Osteocyte (in vitro differentiated cells): Measurements from ENCODE around the gene PDE10A. TPM values are rescaled to one million over a fixed set of nuclear protein-coding genes. Genes with fewer than 3 reads are reported as not detected.

Source experiments
- DNase-seq: peaks from one replicate; pipeline ENCODE4 v3.0.0; 2021; ENCODE audit warnings: mixed read lengths; ENCODE audit not compliant: unreplicated experiment; ENCODE audit errors: extremely low spot score
- H3K27ac Mint-ChIP-seq: one replicate; pipeline ENCODE4 v1.8.0; 2021; ENCODE audit warnings: mild to moderate bottlenecking, mixed read lengths; ENCODE audit not compliant: unreplicated experiment
- H3K27me3 Mint-ChIP-seq: one replicate; pipeline ENCODE4 v1.8.0; 2021; ENCODE audit warnings: mixed read lengths; ENCODE audit not compliant: unreplicated experiment
- H3K36me3 Mint-ChIP-seq: one replicate; pipeline ENCODE4 v1.8.0; 2021; ENCODE audit warnings: mixed read lengths; ENCODE audit not compliant: unreplicated experiment
- H3K4me1 Mint-ChIP-seq: one replicate; pipeline ENCODE4 v1.8.0; 2021; ENCODE audit warnings: mixed read lengths; ENCODE audit not compliant: unreplicated experiment
- H3K4me3 Mint-ChIP-seq: one replicate; pipeline ENCODE4 v1.8.0; 2021; ENCODE audit warnings: mild to moderate bottlenecking, moderate library complexity, mixed read lengths; ENCODE audit not compliant: unreplicated experiment
- H3K9me3 Mint-ChIP-seq: one replicate; pipeline ENCODE4 v1.8.0; 2021; ENCODE audit warnings: mixed read lengths; ENCODE audit not compliant: unreplicated experiment
- total RNA-seq: library from RNA; stranded (reverse); gene quantifications from 2 replicates; pipeline ENCODE4 v1.2.1, GENCODE V29; 2021
- TF ChIP-seq, protein P1 (sequence below): fragments of 200-600 bp; sonication (generic); IDR thresholded peaks from 2 replicates; pipeline ENCODE4 v1.5.0; 2021; ENCODE audit warnings: antibody characterized with exemption, mild to moderate bottlenecking, moderate library complexity

The PDE10A gene
- total RNA-seq, 1 donor from 2014 or later, result 9.8 TPM

DNA sequence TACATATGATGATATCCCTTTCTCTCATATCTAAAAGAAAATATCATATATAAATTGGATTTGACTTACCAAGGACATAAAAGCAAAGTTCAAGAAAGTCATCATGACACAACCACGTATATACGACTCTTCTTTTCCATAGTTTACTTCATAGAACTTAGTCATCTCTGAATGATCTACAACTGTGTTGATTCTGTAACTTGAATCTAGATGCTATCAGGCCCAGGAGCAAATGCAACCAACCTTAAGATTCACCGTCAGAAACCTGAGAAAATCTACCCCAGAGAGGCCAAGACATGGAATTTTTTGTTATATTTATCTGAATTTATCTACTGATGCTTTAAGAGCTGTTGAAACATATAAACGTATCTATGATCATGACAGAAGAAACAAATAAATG, 165.6 kb downstream of the PDE10A start:
- TF ChIP-seq, protein P1, sequence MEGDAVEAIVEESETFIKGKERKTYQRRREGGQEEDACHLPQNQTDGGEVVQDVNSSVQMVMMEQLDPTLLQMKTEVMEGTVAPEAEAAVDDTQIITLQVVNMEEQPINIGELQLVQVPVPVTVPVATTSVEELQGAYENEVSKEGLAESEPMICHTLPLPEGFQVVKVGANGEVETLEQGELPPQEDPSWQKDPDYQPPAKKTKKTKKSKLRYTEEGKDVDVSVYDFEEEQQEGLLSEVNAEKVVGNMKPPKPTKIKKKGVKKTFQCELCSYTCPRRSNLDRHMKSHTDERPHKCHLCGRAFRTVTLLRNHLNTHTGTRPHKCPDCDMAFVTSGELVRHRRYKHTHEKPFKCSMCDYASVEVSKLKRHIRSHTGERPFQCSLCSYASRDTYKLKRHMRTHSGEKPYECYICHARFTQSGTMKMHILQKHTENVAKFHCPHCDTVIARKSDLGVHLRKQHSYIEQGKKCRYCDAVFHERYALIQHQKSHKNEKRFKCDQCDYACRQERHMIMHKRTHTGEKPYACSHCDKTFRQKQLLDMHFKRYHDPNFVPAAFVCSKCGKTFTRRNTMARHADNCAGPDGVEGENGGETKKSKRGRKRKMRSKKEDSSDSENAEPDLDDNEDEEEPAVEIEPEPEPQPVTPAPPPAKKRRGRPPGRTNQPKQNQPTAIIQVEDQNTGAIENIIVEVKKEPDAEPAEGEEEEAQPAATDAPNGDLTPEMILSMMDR, result no peak
- Mint-ChIP-seq H3K36me3 (no peaks in the 10 kb centered on the region), H3K4me3 (no peak overlapping the region), H3K27me3 (no peaks in the 10 kb centered on the region), H3K4me1 (no peaks in the 10 kb centered on the region), H3K27ac (no peak overlapping the region), H3K9me3 (peaks cover 14% of the 10 kb centered on the region)
- DNase-seq, result no peak

DNA sequence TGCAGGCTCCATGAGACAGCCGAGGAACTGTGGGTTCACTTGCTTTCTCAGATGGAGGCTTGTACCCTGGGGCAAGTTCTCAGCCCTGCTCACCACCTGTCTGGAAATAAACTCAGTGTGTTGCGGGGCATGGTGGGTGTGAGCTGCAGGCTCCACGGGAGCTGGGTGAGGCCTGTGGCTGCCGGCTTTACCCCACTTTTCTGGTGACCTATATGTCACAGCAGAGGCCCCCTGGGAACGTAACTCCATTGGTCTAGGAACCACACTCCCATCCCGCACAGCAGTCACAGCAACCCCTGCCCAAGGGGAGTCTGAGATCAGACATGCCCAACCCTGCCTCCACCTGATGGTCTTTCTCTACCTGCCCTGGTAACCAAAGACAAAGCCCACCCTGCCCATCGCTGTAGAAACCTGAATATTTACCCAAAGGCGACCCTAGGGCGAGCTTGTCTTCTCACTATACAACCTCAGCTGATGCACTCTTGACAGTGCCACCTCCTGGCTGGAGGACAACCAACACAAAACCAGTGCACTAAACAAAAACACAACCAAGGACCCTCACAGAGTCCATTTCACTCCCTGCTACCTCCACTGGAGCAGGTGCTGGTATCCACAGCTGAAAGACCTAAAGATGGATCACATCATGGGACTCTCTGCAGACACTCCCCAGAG, 174.3 kb downstream of the PDE10A start:
- Mint-ChIP-seq H3K4me1 (no peaks in the 10 kb centered on the region), H3K36me3 (no peaks in the 10 kb centered on the region), H3K9me3 (peaks cover 24% of the 10 kb centered on the region), H3K4me3 (no peak overlapping the region), H3K27ac (no peak overlapping the region), H3K27me3 (no peaks in the 10 kb centered on the region)
- no peak for DNase-seq
- TF ChIP-seq, protein P1, result no peak

DNA sequence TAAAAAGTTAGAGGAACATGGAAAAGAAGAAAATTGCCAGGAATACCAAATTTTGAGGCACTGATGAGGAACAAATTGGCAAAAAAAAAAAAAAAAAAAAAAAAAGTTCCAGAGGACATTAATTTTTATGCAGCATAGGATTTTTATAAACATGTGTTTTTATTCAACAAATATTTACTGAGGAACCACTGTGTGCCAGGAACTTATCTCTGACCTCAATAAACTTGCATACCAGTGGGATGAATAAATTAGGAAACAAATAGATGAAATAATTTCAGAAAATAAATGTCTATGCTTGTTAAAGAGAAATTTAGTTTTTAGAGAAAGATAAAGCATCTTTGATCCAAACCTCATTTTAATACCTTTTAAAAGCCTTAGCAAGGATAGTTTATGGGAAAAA, 175.1 kb downstream of the PDE10A start:
- no peaks in the 10 kb centered on the region for H3K36me3 Mint-ChIP-seq
- no peak for DNase-seq
- no peak overlapping the region for H3K4me3 Mint-ChIP-seq
- no peak overlapping the region for H3K27ac Mint-ChIP-seq
- H3K27me3 Mint-ChIP-seq, result no peaks in the 10 kb centered on the region
- peaks cover 16% of the 10 kb centered on the region for H3K9me3 Mint-ChIP-seq
- TF ChIP-seq, protein P1, result no peak
- H3K4me1 Mint-ChIP-seq, result no peaks in the 10 kb centered on the region

DNA sequence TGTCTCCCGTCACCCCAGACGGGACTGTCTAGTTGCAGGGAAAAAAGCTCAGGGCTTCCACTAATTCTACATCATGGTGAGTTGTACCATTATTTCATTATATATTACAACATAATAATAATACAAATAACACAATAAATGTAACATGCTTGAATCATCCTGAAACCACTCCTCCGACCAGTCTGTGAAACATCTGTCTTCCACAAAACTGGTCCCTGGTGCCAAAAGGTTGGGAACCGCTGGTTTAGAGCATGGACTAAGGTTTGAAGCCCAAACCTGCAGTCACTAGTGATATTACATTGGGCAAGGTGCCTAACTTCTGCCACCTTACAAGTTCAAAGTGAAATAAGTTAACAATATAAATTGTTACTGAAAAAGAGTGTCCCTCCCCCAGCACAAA, 175.7 kb downstream of the PDE10A start:
- H3K27me3 Mint-ChIP-seq, result no peaks in the 10 kb centered on the region
- no peak for DNase-seq

More for the DNA sequence above, 175.7 kb downstream of the PDE10A start:
- no peaks in the 10 kb centered on the region for H3K4me1 Mint-ChIP-seq
- TF ChIP-seq, protein P1, result no peak
- H3K9me3 Mint-ChIP-seq, result peaks cover 11% of the 10 kb centered on the region
- no peaks in the 10 kb centered on the region for H3K36me3 Mint-ChIP-seq
- no peak overlapping the region for H3K27ac Mint-ChIP-seq
- no peak overlapping the region for H3K4me3 Mint-ChIP-seq
